C4-2B (cell line): ENCODE results near the gene LAPTM5.

Experiments
- H3K27ac ChIP-seq: fragments of 450-650 bp; 2 replicates; pipeline ENCODE4 v1.5.1; 2017
- CTCF ChIP-seq: fragments of 450-650 bp; conservative IDR thresholded peaks from 2 replicates; pipeline ENCODE4 v1.5.1; 2017; ENCODE audit warnings: mild to moderate bottlenecking
- ZFX ChIP-seq: fragments of 450-650 bp; IDR thresholded peaks from 2 replicates; pipeline ENCODE4 v1.6.1; 2017

The LAPTM5 gene

GRCh38 chr1:30780409-30780808, 22.8 kb upstream of the LAPTM5 start:
- TF ChIP-seq ZFX (no peak), CTCF (no peak)
- H3K27ac ChIP-seq: no peak overlapping the region

GRCh38 chr1:30779294-30780071, 21.9 kb upstream of the LAPTM5 start:
- H3K27ac ChIP-seq: no peak overlapping the region
- TF ChIP-seq CTCF: peak; percentile 98
- TF ChIP-seq ZFX: no peak

GRCh38 chr1:30778979-30779293, 21.4 kb upstream of the LAPTM5 start:
- no peak for TF ChIP-seq CTCF
- H3K27ac ChIP-seq: no peak overlapping the region; the same call in 1 of the 2 replicates

- TF ChIP-seq CTCF (no peak), ZFX (no peak)
- H3K27ac ChIP-seq: no peak overlapping the region; the same call in 1 of the 2 replicates
Measured at GRCh38 chr1:30778154-30778978, 20.8 kb upstream of the LAPTM5 start.

- no peak overlapping the region for H3K27ac ChIP-seq
- no peak for TF ChIP-seq ZFX
Measured at GRCh38 chr1:30777904-30778153, 20.3 kb upstream of the LAPTM5 start.

GRCh38 chr1:30777060-30777903, 19.7 kb upstream of the LAPTM5 start:
- TF ChIP-seq CTCF (no peak), ZFX (no peak)
- H3K27ac ChIP-seq: no peak overlapping the region

GRCh38 chr1:30776097-30777059, 18.8 kb upstream of the LAPTM5 start:
- no peak for TF ChIP-seq ZFX
- no peak for TF ChIP-seq CTCF
- H3K27ac ChIP-seq: no peak overlapping the region
